ENCODE measurements around the gene PHACTR4. TPM values are rescaled to one million over a fixed set of nuclear protein-coding genes. Genes with fewer than 3 reads are reported as not detected.
"Not testable (repeated sequence)": the region's sequence is repeated elsewhere in the genome, so short reads cannot be mapped to it uniquely, and the experiment has no call there.

The PHACTR4 gene
- total RNA-seq, 2 experiments from 2014 or later: 23.0 to 30.1 TPM

DNA sequence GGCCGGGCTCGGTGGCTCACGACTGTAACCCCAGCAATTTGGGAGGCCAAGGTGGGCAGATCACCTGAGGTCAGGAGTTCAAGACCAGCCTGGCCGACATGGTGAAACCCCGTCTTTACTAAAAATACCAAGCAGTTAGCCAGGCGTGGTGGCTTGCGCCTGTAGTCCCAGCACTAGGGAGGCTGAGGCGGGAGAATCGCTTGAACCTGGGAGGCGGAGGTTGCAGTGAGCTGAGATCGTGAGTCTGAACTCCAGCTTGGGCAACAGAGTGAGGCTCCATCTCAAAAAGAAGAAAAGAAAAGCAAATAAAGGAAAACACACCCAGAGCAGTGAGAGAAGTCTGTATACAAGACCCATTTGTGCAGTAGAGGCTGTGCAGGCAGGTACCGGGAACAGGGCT is 151.3 kb downstream of the PHACTR4 start:
- not testable (repeated sequence) for H3K27me3 Mint-ChIP-seq

DNA sequence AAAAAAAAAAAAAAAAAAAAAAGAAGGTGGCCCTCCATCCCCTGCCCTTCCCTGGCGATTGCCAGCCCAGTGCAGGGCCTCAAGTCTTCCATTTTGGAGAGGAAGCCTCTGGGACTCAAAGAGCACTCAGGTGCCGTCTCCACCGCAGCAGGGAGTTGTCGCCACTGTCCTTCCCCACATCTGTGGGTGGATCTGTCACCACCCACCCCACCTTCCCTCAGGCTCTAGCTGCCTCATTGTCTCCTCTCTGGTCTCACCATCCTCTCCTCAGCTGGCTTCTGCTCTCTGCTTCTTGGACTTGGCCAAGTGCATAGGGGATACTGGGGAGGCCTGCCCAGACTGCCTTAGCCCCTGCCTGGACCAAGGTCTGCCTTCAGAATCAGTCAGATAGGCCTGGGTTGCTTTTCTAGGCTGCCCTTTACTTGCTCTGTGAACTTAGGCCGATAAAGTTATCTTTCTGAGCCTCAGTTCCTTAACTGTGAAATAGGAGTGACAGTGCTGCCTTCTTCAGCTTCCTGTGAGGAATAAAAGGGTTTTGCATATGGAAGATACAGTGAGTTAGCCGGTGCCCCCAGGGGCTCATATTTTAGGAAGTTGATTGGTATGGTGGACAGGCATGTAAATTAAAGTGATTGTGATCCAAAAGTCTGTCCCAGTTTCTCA is 152.1 kb downstream of the PHACTR4 start:
- Mint-ChIP-seq H3K36me3 (ENCODE audit: low read depth) (peaks cover 45% of the 10 kb centered on the region), H3K27me3 (no peaks in the 10 kb centered on the region), H3K27ac (no peak overlapping the region), H3K4me3 (no peak overlapping the region), H3K9me3 (ENCODE audit: low read depth) (no peaks in the 10 kb centered on the region), H3K4me1 (peaks cover 33% of the 10 kb centered on the region)
- CTCF ChIA-PET: interaction anchor here (0.8 kb wide), 1 partner anchor 301 kb away, joined by 3 read pairs; no protein-coding TSS in a partner anchor
- intact Hi-C loops (cut with DNase I, micrococcal nuclease): no loop called here
- POLR2A ChIA-PET: interaction anchor here (1.1 kb wide), 1 partner anchor 30 kb away, joined by 4 read pairs; no protein-coding TSS in a partner anchor
- ATAC-seq (no peak), DNase-seq (no peak)

More for the DNA sequence above, 151.3 kb downstream of the PHACTR4 start:
- DNase-seq; H3K9me3 Mint-ChIP-seq (ENCODE audit: low read depth); H3K27ac Mint-ChIP-seq; H3K4me3 Mint-ChIP-seq; intact Hi-C loops (cut with DNase I, micrococcal nuclease); ATAC-seq: not testable (repeated sequence)
- ChIA-PET CTCF (interaction anchor here (0.8 kb wide), 1 partner anchor 302 kb away, joined by 3 read pairs; no protein-coding TSS in a partner anchor), POLR2A (interaction anchor here (0.6 to 1.1 kb wide), 3 partner anchors 30 to 115 kb away, joined by 3 to 8 read pairs (median 4); no protein-coding TSS in a partner anchor)
- Mint-ChIP-seq H3K36me3 (ENCODE audit: low read depth) (peaks cover 42% of the 10 kb centered on the region), H3K4me1 (peaks cover 34% of the 10 kb centered on the region)

DNA sequence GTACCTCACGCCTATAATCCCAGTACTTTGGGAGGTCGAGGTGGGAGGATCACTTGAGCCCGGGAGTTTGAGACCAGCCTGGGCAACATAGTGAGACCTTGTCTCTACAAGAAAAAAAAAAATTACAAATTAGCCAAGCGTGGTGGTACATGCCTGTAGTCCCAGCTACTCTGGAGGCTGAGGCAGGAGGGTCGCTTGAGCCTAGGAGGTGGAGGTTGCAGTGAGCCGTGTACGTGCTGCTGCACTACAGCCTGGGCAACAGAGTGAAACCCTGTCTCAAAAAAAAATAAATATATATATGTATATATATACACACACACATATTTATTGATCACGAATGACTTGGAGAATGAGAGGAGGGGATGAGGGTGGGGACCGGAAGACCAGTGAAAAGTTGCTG is 153.0 kb downstream of the PHACTR4 start:
- intact Hi-C loops (cut with DNase I, micrococcal nuclease); H3K27me3 Mint-ChIP-seq; ATAC-seq; H3K4me3 Mint-ChIP-seq; H3K9me3 Mint-ChIP-seq (ENCODE audit: low read depth); H3K27ac Mint-ChIP-seq; DNase-seq; POLR2A ChIA-PET: not testable (repeated sequence)
- CTCF ChIA-PET: interaction anchor here (0.6 kb wide), 2 partner anchors 201 to 677 kb away, joined by 3 to 4 read pairs; no protein-coding TSS in a partner anchor
- Mint-ChIP-seq H3K4me1 (peaks cover 28% of the 10 kb centered on the region), H3K36me3 (ENCODE audit: low read depth) (peaks cover 45% of the 10 kb centered on the region)

DNA sequence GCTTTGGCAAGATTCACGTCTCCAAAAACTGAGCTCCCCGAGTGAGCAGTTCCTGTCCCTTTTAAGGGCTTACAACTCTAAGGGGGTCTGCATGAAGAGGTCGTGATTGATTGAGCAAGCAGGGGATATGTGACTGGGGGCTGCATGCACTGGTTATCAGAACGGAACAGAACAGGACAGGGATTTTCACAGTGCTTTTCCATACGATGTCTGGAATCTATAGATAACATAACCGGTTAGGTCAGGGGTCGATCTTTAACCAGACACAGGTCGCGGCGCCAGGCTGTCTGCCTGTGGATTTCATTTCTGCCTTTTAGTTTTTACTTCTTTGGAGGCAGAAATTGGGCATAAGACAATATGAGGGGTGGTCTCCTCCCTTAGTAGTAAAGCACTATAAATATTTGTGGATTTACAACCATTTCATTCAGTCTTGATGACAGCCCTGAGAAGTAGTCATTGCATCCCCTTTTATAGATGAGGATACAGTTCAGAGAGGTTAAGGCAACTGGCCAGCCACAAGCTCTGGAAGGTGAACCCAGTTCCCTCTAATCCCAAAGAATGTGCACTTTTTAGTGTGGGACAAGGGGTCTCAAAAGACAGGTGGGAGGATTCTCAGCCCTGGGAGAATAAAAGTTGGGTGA is 155.6 kb downstream of the PHACTR4 start:
- H3K4me3 Mint-ChIP-seq; H3K9me3 Mint-ChIP-seq (ENCODE audit: low read depth); DNase-seq; ATAC-seq; H3K27me3 Mint-ChIP-seq; H3K27ac Mint-ChIP-seq; CTCF ChIA-PET; intact Hi-C loops (cut with DNase I, micrococcal nuclease): not testable (repeated sequence)
- POLR2A ChIA-PET: interaction anchor here (0.7 kb wide), 1 partner anchor 57 kb away, joined by 3 read pairs; no protein-coding TSS in a partner anchor
- Mint-ChIP-seq H3K4me1 (peaks cover 12% of the 10 kb centered on the region), H3K36me3 (ENCODE audit: low read depth) (peaks cover 42% of the 10 kb centered on the region)

DNA sequence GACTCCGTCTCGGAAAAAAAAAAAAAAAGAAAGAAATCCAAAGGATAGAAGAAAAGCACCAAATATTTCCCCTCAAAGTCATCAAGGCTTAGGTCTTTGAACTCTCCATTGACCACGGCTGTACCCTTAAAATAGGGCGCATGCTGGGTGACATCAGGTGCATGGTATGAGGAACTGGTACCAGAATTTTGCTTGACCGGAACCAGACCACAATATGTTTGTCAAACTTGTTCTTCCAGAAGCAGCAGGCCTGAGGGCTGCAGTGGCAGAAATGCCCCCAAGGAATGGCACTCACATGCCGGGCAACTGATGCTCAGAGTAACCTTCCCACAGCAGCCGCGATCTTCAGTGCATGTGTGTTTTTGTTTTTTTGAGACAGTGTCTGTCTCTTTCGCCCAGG is 157.3 kb downstream of the PHACTR4 start:
- H3K4me3 Mint-ChIP-seq: no peak overlapping the region
- no peak for DNase-seq
- CTCF ChIA-PET: no interaction called here
- POLR2A ChIA-PET: no interaction called here
- H3K9me3 Mint-ChIP-seq (ENCODE audit: low read depth): no peaks in the 10 kb centered on the region
- no peaks in the 10 kb centered on the region for H3K27me3 Mint-ChIP-seq
- no peak for ATAC-seq
- H3K27ac Mint-ChIP-seq: no peak overlapping the region
- peaks cover 39% of the 10 kb centered on the region for H3K36me3 Mint-ChIP-seq (ENCODE audit: low read depth)
- intact Hi-C loops (cut with DNase I, micrococcal nuclease): no loop called here
- H3K4me1 Mint-ChIP-seq: peaks cover 4% of the 10 kb centered on the region

DNA sequence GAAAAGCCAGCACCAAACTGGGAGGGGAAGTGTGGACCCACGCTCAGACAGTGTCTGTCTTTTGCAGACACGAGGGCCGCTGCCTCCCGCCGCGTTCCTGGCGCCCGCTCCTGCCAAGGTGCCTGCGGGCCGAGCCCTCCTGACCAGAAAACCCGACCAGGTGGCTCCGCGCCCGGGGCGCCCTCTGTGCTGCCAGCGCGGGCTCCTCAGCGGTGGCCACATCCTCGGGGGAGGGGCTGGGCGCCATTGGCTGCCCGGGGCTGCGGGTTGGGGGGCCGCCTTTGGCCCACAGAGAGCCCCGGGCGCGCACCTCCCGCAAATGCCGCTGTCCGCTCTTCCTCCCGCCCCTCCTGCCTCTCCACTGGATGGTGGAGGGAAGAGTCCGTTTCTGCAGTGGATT is 160.9 kb downstream of the PHACTR4 start:
- Mint-ChIP-seq H3K9me3 (ENCODE audit: low read depth) (no peaks in the 10 kb centered on the region), H3K27me3 (no peaks in the 10 kb centered on the region), H3K36me3 (ENCODE audit: low read depth) (peaks cover 38% of the 10 kb centered on the region), H3K27ac (no peak overlapping the region), H3K4me1 (no peaks in the 10 kb centered on the region), H3K4me3 (no peak overlapping the region)
- CTCF ChIA-PET: no interaction called here
- POLR2A ChIA-PET: interaction anchor here (0.9 kb wide), 1 partner anchor 118 kb away, joined by 3 read pairs; no protein-coding TSS in a partner anchor
- ATAC-seq: no peak
- intact Hi-C loops (cut with DNase I, micrococcal nuclease): no loop called here
- DNase-seq: no peak

DNA sequence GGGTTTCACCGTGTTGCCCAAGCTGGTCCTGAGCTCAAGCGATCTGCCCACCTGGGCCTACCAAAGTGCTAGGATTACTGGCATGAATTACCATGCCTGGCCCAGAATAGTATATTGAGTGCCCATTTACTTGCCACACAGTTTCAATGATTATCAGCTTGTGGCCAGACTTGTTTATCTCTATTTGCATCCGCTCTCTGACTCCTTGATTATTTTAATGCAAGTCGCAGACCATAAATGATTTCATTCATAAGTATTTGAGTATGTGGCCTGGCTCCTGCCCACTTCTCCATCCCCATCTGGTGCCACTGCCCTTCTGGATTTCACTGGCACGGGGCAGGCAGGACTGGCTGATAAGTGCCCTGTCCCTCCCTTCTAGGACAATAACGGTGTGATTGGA is 165.1 kb downstream of the PHACTR4 start:
- Mint-ChIP-seq H3K36me3 (ENCODE audit: low read depth) (peaks cover 47% of the 10 kb centered on the region), H3K9me3 (ENCODE audit: low read depth) (no peaks in the 10 kb centered on the region), H3K4me3 (no peak overlapping the region), H3K4me1 (no peaks in the 10 kb centered on the region), H3K27me3 (no peaks in the 10 kb centered on the region), H3K27ac (no peak overlapping the region)
- ATAC-seq (no peak), DNase-seq (no peak)
- POLR2A ChIA-PET: no interaction called here
- intact Hi-C loops (cut with DNase I, micrococcal nuclease): no loop called here
- CTCF ChIA-PET: no interaction called here

DNA sequence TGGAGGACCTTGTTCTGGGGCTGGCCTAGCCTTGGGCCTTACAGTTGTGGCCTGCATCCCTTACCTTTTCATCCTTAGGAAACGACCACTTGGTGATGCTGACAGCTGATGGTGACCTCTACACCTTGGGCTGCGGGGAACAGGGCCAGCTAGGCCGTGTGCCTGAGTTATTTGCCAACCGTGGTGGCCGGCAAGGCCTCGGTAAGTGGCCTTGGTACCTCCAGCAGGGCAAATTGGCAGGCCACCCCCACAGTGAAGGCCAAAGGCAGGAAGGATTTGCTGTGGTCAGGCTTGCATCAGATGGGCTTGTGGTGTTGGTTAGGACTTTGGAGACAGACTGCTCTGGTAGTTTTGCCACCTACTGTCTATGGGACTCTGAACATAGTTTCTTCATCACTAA is 165.6 kb downstream of the PHACTR4 start:
- POLR2A ChIA-PET: interaction anchor here (0.6 kb wide), 1 partner anchor 25 kb away, joined by 3 read pairs; no protein-coding TSS in a partner anchor

DNA sequence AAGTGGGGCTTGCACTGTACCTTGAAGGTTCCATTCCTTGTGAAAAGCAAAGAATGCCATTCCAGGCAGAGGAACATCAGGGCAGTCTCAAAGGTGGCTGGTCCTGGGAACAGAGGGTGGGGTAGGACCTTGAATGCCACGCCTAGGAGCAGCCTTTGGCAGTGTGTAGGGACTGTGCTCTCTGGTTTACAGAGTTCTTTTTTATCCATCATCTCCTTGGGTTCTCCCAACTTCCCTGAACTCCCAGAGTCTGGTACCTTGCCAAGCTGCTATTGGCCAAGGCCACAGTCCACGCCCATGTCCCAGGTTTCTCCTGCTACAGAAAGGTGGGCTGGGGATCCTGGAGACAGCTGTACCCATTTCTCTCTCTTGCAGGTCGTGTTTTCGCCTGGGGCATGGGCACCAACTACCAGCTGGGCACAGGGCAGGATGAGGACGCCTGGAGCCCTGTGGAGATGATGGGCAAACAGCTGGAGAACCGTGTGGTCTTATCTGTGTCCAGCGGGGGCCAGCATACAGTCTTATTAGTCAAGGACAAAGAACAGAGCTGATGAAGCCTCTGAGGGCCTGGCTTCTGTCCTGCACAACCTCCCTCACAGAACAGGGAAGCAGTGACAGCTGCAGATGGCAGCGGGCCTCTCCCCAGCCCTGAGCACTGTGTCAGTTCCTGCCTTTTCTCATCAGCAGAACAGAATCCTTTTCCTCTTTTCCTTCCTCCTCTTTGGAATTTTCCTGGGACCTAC is 168.1 kb downstream of the PHACTR4 start:
- Mint-ChIP-seq H3K27me3 (no peaks in the 10 kb centered on the region), H3K27ac (no peak overlapping the region), H3K36me3 (ENCODE audit: low read depth) (peaks cover 29% of the 10 kb centered on the region), H3K4me1 (no peaks in the 10 kb centered on the region), H3K4me3 (no peak overlapping the region), H3K9me3 (ENCODE audit: low read depth) (no peaks in the 10 kb centered on the region)
- DNase-seq (no peak), ATAC-seq (no peak)
- ChIA-PET CTCF (interaction anchor here (0.6 kb wide), 2 partner anchors 172 to 403 kb away, joined by 3 to 4 read pairs; no protein-coding TSS in a partner anchor), POLR2A (no interaction called here)
- intact Hi-C loops (cut with DNase I, micrococcal nuclease): no loop called here

More for the DNA sequence above, 165.6 kb downstream of the PHACTR4 start:
- CTCF ChIA-PET: no interaction called here
- no peak overlapping the region for H3K27ac Mint-ChIP-seq
- no peak overlapping the region for H3K4me3 Mint-ChIP-seq
- peaks cover 43% of the 10 kb centered on the region for H3K36me3 Mint-ChIP-seq (ENCODE audit: low read depth)
- H3K27me3 Mint-ChIP-seq: no peaks in the 10 kb centered on the region
- H3K4me1 Mint-ChIP-seq: no peaks in the 10 kb centered on the region
- H3K9me3 Mint-ChIP-seq (ENCODE audit: low read depth): no peaks in the 10 kb centered on the region
- ATAC-seq (no peak), DNase-seq (no peak)
- intact Hi-C loops (cut with DNase I, micrococcal nuclease): no loop called here

DNA sequence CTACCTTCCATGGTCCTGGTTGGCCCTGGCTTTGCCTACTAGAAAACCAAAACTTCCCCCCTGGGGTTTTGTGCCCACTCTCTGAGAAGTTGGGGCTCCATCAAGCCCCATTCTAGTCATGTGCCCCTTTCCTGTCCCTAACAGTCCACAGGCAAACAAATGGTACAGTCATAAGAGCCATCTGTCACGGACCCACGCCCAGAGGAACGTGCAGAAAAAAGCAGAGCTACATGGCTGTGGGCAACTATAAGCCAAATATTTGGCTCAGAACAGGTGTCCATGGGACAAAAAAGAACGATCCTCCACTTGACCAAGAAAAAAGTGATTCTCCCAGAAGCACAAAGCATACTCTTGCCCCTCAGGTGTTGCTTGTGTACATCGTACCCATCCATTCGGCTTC is 168.7 kb downstream of the PHACTR4 start:
- H3K4me1 Mint-ChIP-seq: no peaks in the 10 kb centered on the region
- H3K36me3 Mint-ChIP-seq (ENCODE audit: low read depth): peaks cover 29% of the 10 kb centered on the region
- ATAC-seq: no peak
- no peak overlapping the region for H3K4me3 Mint-ChIP-seq
- H3K27me3 Mint-ChIP-seq: no peaks in the 10 kb centered on the region
- no peak for DNase-seq
- no peak overlapping the region for H3K27ac Mint-ChIP-seq
- no peaks in the 10 kb centered on the region for H3K9me3 Mint-ChIP-seq (ENCODE audit: low read depth)
- ChIA-PET POLR2A (no interaction called here), CTCF (interaction anchor here (0.6 kb wide), 2 partner anchors 46 to 173 kb away, joined by 3 read pairs; no protein-coding TSS in a partner anchor)
- intact Hi-C loops (cut with DNase I, micrococcal nuclease): no loop called here

DNA sequence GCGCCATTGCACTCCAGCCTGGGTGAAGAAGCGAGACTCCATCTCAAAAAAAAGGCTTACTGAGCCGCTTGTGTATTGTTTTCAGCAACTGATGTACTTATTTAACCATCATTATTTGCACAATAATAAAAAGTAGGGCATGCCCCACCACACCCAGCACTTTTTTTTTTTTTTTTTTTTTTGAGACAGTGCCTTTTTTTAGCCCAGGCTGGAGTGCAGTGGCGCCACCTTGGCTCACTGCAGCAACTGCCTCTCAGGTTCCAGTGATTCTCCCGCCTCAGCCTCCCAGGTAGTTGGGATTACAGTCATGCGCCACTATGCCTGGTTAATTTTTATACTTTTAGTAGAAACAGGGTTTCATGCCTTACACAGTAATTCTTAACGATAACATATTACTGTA is 171.1 kb downstream of the PHACTR4 start:
- Mint-ChIP-seq H3K27ac (no peak overlapping the region), H3K9me3 (ENCODE audit: low read depth) (no peaks in the 10 kb centered on the region), H3K27me3 (no peaks in the 10 kb centered on the region), H3K4me1 (no peaks in the 10 kb centered on the region), H3K4me3 (no peak overlapping the region), H3K36me3 (ENCODE audit: low read depth) (peaks cover 14% of the 10 kb centered on the region)
- POLR2A ChIA-PET: interaction anchor here (0.7 to 1.0 kb wide), 2 partner anchors 11 to 274 kb away, joined by 3 to 4 read pairs; no protein-coding TSS in a partner anchor
- no peak for ATAC-seq
- intact Hi-C loops (cut with DNase I, micrococcal nuclease): no loop called here
- CTCF ChIA-PET: no interaction called here
- DNase-seq: no peak

Measured in activated CD4-positive, alpha-beta T cell treated with anti-CD3 and anti-CD28 coated beads for 36 hours (primary cell).